D341Med (cell line): ENCODE data around the gene RBBP4.

Experiments used
- DNase-seq: peaks from one replicate; pipeline ENCODE4 v3.0.0; 2012; ENCODE audit warnings: low spot score

The RBBP4 gene

GRCh38 chr1:32719681-32720275 is 68.8 kb downstream of the RBBP4 start:
- DNase-seq, result no peak

- DNase-seq, result peak; percentile 50
Measured at GRCh38 chr1:32724678-32725614, 73.9 kb downstream of the RBBP4 start.

- DNase-seq, result no peak
Measured at GRCh38 chr1:32725615-32725982, 74.6 kb downstream of the RBBP4 start.

GRCh38 chr1:32727876-32728275 is 76.9 kb downstream of the RBBP4 start:
- DNase-seq, result no peak

- DNase-seq, result no peak
Measured at GRCh38 chr1:32728413-32729077, 77.5 kb downstream of the RBBP4 start.

- DNase-seq, result no peak
Measured at GRCh38 chr1:32729254-32730046, 78.4 kb downstream of the RBBP4 start.

- no peak for DNase-seq
Measured at GRCh38 chr1:32733582-32734321, 82.7 kb downstream of the RBBP4 start.
